Pulmonary artery endothelial cell (primary cell): ENCODE measurements around the gene ATXN1. TPM values are rescaled to one million over a fixed set of nuclear protein-coding genes. Genes with fewer than 3 reads are reported as not detected.
"Not testable (repeated sequence)": the region's sequence is repeated elsewhere in the genome, so short reads cannot be mapped to it uniquely, and the experiment has no call there.

Source experiments
- DNase-seq: peaks from one replicate; pipeline ENCODE4 v3.0.0-alpha.2; 2011; ENCODE audit warnings: low read depth, low spot score
- total RNA-seq: library from RNA; depleted of rRNA; stranded (reverse); fragments of >200 nt; gene quantifications from 2 replicates; pipeline ENCODE4 v1.2.3, GENCODE V29; 2014

The ATXN1 gene
- total RNA-seq, 1 donor from 2014 or later: 14.2 TPM

GRCh38 chr6:16480763-16481560, 280.3 kb downstream of the ATXN1 start:
- no peak for DNase-seq

- DNase-seq: no peak
Measured at GRCh38 chr6:16477367-16478149, 283.7 kb downstream of the ATXN1 start.

GRCh38 chr6:16476861-16477260, 284.4 kb downstream of the ATXN1 start:
- DNase-seq: no peak

- no peak for DNase-seq
Measured at GRCh38 chr6:16475494-16475781, 285.8 kb downstream of the ATXN1 start.

GRCh38 chr6:16474772-16475493, 286.3 kb downstream of the ATXN1 start:
- DNase-seq: no peak

GRCh38 chr6:16473908-16474771, 287.1 kb downstream of the ATXN1 start:
- DNase-seq: no peak

- no peak for DNase-seq
Measured at GRCh38 chr6:16473184-16473907, 287.9 kb downstream of the ATXN1 start.

- no peak for DNase-seq
Measured at GRCh38 chr6:16472349-16473069, 288.8 kb downstream of the ATXN1 start.

- DNase-seq: no peak
Measured at GRCh38 chr6:16471910-16472297, 289.4 kb downstream of the ATXN1 start.

- DNase-seq: no peak
Measured at GRCh38 chr6:16471222-16471909, 289.9 kb downstream of the ATXN1 start.

GRCh38 chr6:16470502-16471221, 290.6 kb downstream of the ATXN1 start:
- DNase-seq: no peak

GRCh38 chr6:16468991-16469615, 292.2 kb downstream of the ATXN1 start:
- no peak for DNase-seq

GRCh38 chr6:16466800-16467553, 294.3 kb downstream of the ATXN1 start:
- DNase-seq: no peak

- no peak for DNase-seq
Measured at GRCh38 chr6:16464045-16464444, 297.2 kb downstream of the ATXN1 start.

GRCh38 chr6:16463246-16463645, 298.0 kb downstream of the ATXN1 start:
- not testable (repeated sequence) for DNase-seq

- no peak for DNase-seq
Measured at GRCh38 chr6:16461491-16461890, 299.8 kb downstream of the ATXN1 start.

GRCh38 chr6:16459472-16459871, 301.8 kb downstream of the ATXN1 start:
- DNase-seq: not testable (repeated sequence)
